ENCODE results near the gene GNAQ. TPM values are rescaled to one million over a fixed set of nuclear protein-coding genes. Genes with fewer than 3 reads are reported as not detected.

The GNAQ gene
- total and polyA plus RNA-seq, 2 donors (not counting 1 experiment from before 2014, with no cell fraction given), result 30.4 to 74.3 TPM

DNA sequence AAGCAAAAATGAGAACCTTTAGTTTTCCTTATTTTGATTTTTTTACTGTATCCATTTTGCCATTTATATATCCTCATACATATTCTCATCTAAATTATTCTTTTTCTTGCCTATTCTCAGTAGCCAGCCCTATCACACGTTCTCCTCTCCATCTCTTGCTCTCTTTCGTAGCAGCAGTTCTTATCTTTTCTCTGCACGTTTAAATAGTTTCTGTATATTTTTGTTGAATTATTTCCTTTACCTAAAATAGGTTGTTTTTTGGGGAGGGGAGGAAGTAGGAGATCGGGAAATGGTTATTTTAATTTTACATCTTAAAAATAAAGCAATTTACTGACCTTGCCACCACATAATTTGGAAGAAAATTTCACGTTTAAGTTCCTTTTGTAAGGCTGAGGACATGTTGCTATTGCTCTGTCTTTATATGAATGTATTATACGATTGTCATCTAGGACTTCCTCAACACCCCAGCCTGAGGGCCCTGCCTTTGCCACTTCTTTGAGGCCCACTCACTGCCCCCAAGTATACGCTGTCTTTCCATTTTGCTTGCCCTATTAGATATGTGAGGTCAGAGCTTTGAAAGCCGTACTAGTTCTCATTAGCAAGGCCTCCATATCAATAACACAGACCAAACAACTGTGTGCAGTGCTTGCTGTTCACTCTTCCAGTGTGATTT is 140.3 kb downstream of the GNAQ start:
- H4K20me1 ChIP-seq (ENCODE audit: control insufficient read depth, extremely low read depth, insufficient read depth, low read length), result no peaks in the 10 kb centered on the region
- no peak for TF ChIP-seq EZH2 (IDR thresholded peaks at IDR 0.05; ENCODE audit: low read length, missing control alignments)
- TF ChIP-seq, protein P1, sequence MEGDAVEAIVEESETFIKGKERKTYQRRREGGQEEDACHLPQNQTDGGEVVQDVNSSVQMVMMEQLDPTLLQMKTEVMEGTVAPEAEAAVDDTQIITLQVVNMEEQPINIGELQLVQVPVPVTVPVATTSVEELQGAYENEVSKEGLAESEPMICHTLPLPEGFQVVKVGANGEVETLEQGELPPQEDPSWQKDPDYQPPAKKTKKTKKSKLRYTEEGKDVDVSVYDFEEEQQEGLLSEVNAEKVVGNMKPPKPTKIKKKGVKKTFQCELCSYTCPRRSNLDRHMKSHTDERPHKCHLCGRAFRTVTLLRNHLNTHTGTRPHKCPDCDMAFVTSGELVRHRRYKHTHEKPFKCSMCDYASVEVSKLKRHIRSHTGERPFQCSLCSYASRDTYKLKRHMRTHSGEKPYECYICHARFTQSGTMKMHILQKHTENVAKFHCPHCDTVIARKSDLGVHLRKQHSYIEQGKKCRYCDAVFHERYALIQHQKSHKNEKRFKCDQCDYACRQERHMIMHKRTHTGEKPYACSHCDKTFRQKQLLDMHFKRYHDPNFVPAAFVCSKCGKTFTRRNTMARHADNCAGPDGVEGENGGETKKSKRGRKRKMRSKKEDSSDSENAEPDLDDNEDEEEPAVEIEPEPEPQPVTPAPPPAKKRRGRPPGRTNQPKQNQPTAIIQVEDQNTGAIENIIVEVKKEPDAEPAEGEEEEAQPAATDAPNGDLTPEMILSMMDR (conservative IDR thresholded peaks at IDR 0.05 in 1 of 2, IDR thresholded peaks at IDR 0.05 in 1 of 2; ENCODE audit: low read depth in 1 of 2, low read length in 2 of 2), result no peak
- no peaks in the 10 kb centered on the region for H3K79me2 ChIP-seq (ENCODE audit: control insufficient read depth, insufficient read depth, low read length)
- no peak overlapping the region for H2AFZ ChIP-seq (ENCODE audit: low read length)
- no peak overlapping the region for H3K4me2 ChIP-seq (ENCODE audit: extremely low read depth, insufficient read depth, low read length)
- no peaks in the 10 kb centered on the region for H3K36me3 ChIP-seq (ENCODE audit: control insufficient read depth, insufficient read depth, low read length)
- H3K27me3 ChIP-seq (ENCODE audit: control insufficient read depth, insufficient read depth, low read length), result no peaks in the 10 kb centered on the region
- no peak overlapping the region for H3K27ac ChIP-seq (ENCODE audit: insufficient read depth, low read length)
- H3K9me3 ChIP-seq (ENCODE audit: control insufficient read depth, insufficient read depth, low read depth, low read length), result no peaks in the 10 kb centered on the region
- H3K4me1 ChIP-seq (ENCODE audit: control insufficient read depth, extremely low read depth, insufficient read depth, low read length), result peaks cover 2% of the 10 kb centered on the region
- no peak overlapping the region for H3K4me3 ChIP-seq (replicated peaks in 1 of 4; ENCODE audit: control extremely low read depth in 1 of 4, insufficient read depth in 1 of 4, low read depth in 3 of 4, low read length in 4 of 4)
- DNase-seq (ENCODE audit: low read depth in 2 of 2), result no peak
- H3K9ac ChIP-seq (ENCODE audit: insufficient read depth, low read length), result no peak overlapping the region

- Histone ChIP-seq H3K4me1 (ENCODE audit: control insufficient read depth, extremely low read depth, insufficient read depth, low read length) (no peaks in the 10 kb centered on the region), H4K20me1 (ENCODE audit: control insufficient read depth, extremely low read depth, insufficient read depth, low read length) (no peaks in the 10 kb centered on the region), H3K36me3 (ENCODE audit: control insufficient read depth, insufficient read depth, low read length) (no peaks in the 10 kb centered on the region), H3K79me2 (ENCODE audit: control insufficient read depth, insufficient read depth, low read length) (no peaks in the 10 kb centered on the region), H3K27me3 (ENCODE audit: control insufficient read depth, insufficient read depth, low read length) (no peaks in the 10 kb centered on the region), H3K9ac (ENCODE audit: insufficient read depth, low read length) (no peak overlapping the region), H3K27ac (ENCODE audit: insufficient read depth, low read length) (no peak overlapping the region), H2AFZ (ENCODE audit: low read length) (no peak overlapping the region), H3K4me2 (ENCODE audit: extremely low read depth, insufficient read depth, low read length) (no peak overlapping the region), H3K9me3 (ENCODE audit: control insufficient read depth, insufficient read depth, low read depth, low read length) (no peaks in the 10 kb centered on the region), H3K4me3 (replicated peaks in 1 of 4; ENCODE audit: control extremely low read depth in 1 of 4, insufficient read depth in 1 of 4, low read depth in 3 of 4, low read length in 4 of 4) (no peak overlapping the region)
- DNase-seq (ENCODE audit: low read depth in 2 of 2), result no peak
- TF ChIP-seq, protein P1 (conservative IDR thresholded peaks at IDR 0.05 in 1 of 2, IDR thresholded peaks at IDR 0.05 in 1 of 2; ENCODE audit: low read depth in 1 of 2, low read length in 2 of 2), result no peak
- TF ChIP-seq EZH2 (IDR thresholded peaks at IDR 0.05; ENCODE audit: low read length, missing control alignments), result no peak
Measured at GRCh38 chr9:77887662-77888061, 143.9 kb downstream of the GNAQ start.

GRCh38 chr9:77885104-77885672 is 146.4 kb downstream of the GNAQ start:
- Histone ChIP-seq H3K79me2 (ENCODE audit: control insufficient read depth, insufficient read depth, low read length) (no peaks in the 10 kb centered on the region), H2AFZ (ENCODE audit: low read length) (no peak overlapping the region), H3K36me3 (ENCODE audit: control insufficient read depth, insufficient read depth, low read length) (no peaks in the 10 kb centered on the region), H3K9me3 (ENCODE audit: control insufficient read depth, insufficient read depth, low read depth, low read length) (no peaks in the 10 kb centered on the region), H4K20me1 (ENCODE audit: control insufficient read depth, extremely low read depth, insufficient read depth, low read length) (no peaks in the 10 kb centered on the region), H3K4me1 (ENCODE audit: control insufficient read depth, extremely low read depth, insufficient read depth, low read length) (no peaks in the 10 kb centered on the region), H3K4me2 (ENCODE audit: extremely low read depth, insufficient read depth, low read length) (no peak overlapping the region), H3K4me3 (replicated peaks in 1 of 4; ENCODE audit: control extremely low read depth in 1 of 4, insufficient read depth in 1 of 4, low read depth in 3 of 4, low read length in 4 of 4) (no peak overlapping the region), H3K9ac (ENCODE audit: insufficient read depth, low read length) (no peak overlapping the region), H3K27ac (ENCODE audit: insufficient read depth, low read length) (no peak overlapping the region), H3K27me3 (ENCODE audit: control insufficient read depth, insufficient read depth, low read length) (no peaks in the 10 kb centered on the region)
- peak in 1 of 2 donors; percentile 29 for DNase-seq (ENCODE audit: low read depth in 2 of 2)
- no peak for TF ChIP-seq EZH2 (IDR thresholded peaks at IDR 0.05; ENCODE audit: low read length, missing control alignments)
- TF ChIP-seq, protein P1 (conservative IDR thresholded peaks at IDR 0.05 in 1 of 2, IDR thresholded peaks at IDR 0.05 in 1 of 2; ENCODE audit: low read depth in 1 of 2, low read length in 2 of 2), result no peak

Data from fibroblast of lung (primary cell).